ENCODE data around the gene TBC1D4.
"Not testable (repeated sequence)": the region's sequence is repeated elsewhere in the genome, so short reads cannot be mapped to it uniquely, and the experiment has no call there.

- not testable (repeated sequence) for TF ChIP-seq POLR2AphosphoS5 (IDR thresholded peaks at IDR 0.05; ENCODE audit: borderline replicate concordance, low read depth, low read length); EZH2 (IDR thresholded peaks at IDR 0.05)
Observed at GRCh38 chr13:75268481-75268880, 213.5 kb downstream of the TBC1D4 start.

Data from SK-N-MC (cell line).